Adrenal gland (tissue), 12 donors: ENCODE results near the gene MAGI2. TPM values are rescaled to one million over a fixed set of nuclear protein-coding genes. Genes with fewer than 3 reads are reported as not detected.

Source experiments
- DNase-seq, 7 donors: peaks; one replicate each; pipeline ENCODE4 v3.0.0-alpha.2; 2019 to 2020
- H3K27ac ChIP-seq, 5 donors: fragments of 200-600 bp; sonication (generic) in 4 of 5; 1 replicate in 3 of 5; 2 replicates in 2 of 5; pipeline versions ENCODE4 v1.5.1 to v1.8.0; 2016 to 2020; ENCODE audit warnings: mild to moderate bottlenecking in 1 of 5
- H3K27me3 ChIP-seq: fragments of 200-600 bp; 2 replicates; pipeline ENCODE4 v1.8.0; 2021
- H3K36me3 ChIP-seq, 2 donors: fragments of 200-600 bp; replicated peaks in 1 of 2; 1 replicate in 1 of 2; 2 replicates in 1 of 2; pipeline versions ENCODE4 v1.5.1 to v1.8.0; 2018 to 2022
- H3K4me1 ChIP-seq, 2 donors: fragments of 200-600 bp; replicated peaks in 1 of 2; 1 replicate in 1 of 2; 2 replicates in 1 of 2; pipeline versions ENCODE4 v1.5.1 to v1.8.0; 2018 to 2021
- H3K4me3 ChIP-seq, 4 donors: fragments of 200-600 bp; sonication (generic) in 3 of 4; one replicate each; pipeline ENCODE4 v1.5.1; 2016 to 2018
- H3K9me3 ChIP-seq, 3 donors: fragments of 200-600 bp; sonication (generic) in 1 of 3; replicated peaks in 1 of 3; 1 replicate in 2 of 3; 2 replicates in 1 of 3; pipeline versions ENCODE4 v1.5.1 to v1.8.0; 2016 to 2021
- POLR2A ChIP-seq, 2 donors: fragments of 450-650 bp; IDR thresholded peaks; one replicate each; pipeline ENCODE4 v1.6.1; 2017; ENCODE audit warnings: antibody characterized with exemption in 2 of 2, mild to moderate bottlenecking in 2 of 2, moderate library complexity in 1 of 2
- WGBS, 4 donors: extraction: QIAGEN DNeasy Blood & Tissue Kit in 2 of 4; methylation state at CpG; one replicate each; pipeline versions ENCODE4 v1.1.5 to v1.1.7; 2013 to 2017; 5-methylcytosine and 5-hydroxymethylcytosine counted together
- intact Hi-C, 2 donors: fragments of 100-400 bp; cut with DNase I; formaldehyde crosslinking; loops; one replicate each; pipeline versions ENCODE4 v1.14.1 to v1.15.0; 2022 to 2023
- polyA plus RNA-seq, 3 donors: library from polyadenylated mRNA; stranded (reverse); fragments of 200-250 nt in 2 of 3; fragments of 350-450 nt in 1 of 3; fragmentation: Illumina TruSeq in 1 of 3; extraction: RNeasy Lipid Tissue Mini Kit (QIAGEN cat#74804) in 1 of 3; gene quantifications; one replicate each; pipeline ENCODE4 v1.2.3, GENCODE V29; 2013 to 2014
- total RNA-seq, 9 donors: library from RNA; depleted of rRNA in 4 of 9; stranded (reverse); fragments of >200 nt in 4 of 9; fragments of 120-200 nt in 1 of 9; fragmentation: NEBNext Ultra II Directional in 1 of 9; extraction: Animal tissue kit (Norgen Biotek cat#: 25700) in 1 of 9; gene quantifications; one replicate each; pipeline versions ENCODE4 v1.1.0 to v1.2.4, GENCODE V29; 2013 to 2023
- TF ChIP-seq, protein P1 (sequence below), 6 experiments: fragments of 450-650 bp in 4 of 6; fragments of 200-600 bp in 2 of 6; sonication (generic) in 1 of 6; IDR thresholded peaks; 1 replicate in 5 of 6; 2 replicates in 1 of 6; pipeline versions ENCODE4 v1.5.1 to v1.8.0; 2016 to 2021; ENCODE audit warnings: antibody characterized with exemption in 6 of 6, mild to moderate bottlenecking in 2 of 6, moderate library complexity in 1 of 6
- donor health status: healthy with polysubstance abuse.
- donor health status: Bipolar disorder and iron deficiency.
- donor health status: DM: yes; HTN: yes; CAD: no.
- donor health status: DM: no; HTN: no; CAD: no.
- donor health status: DM: no; HTN: no; CAD: no.
- donor health status: DM: yes; HTN: yes; CAD: no.

The MAGI2 gene
- total and polyA plus RNA-seq, 12 donors = 3.2 to 37.1 (median 17.1) TPM

DNA sequence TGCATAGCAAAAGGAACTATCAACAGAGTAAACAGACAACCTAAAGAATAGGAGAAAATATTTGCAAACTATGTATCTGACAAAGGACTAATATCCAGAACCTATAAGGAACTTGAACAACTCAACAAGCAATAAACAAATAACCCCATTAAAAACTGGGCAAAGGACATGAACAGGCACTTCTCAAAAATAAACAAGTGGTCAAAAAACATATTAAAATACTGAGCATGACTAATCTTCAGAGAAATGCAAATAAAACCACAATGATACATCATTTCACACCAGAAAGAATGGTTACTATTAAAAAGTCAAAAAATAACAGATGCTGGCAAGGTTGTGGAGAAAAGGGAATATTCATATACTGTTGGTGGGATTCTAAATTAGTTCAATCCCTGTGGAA lies 17.1 kb downstream of the MAGI2 start:
- Histone ChIP-seq H3K4me3 (no peak overlapping the region), H3K4me1 (peaks cover 0 to 8% of the 10 kb centered on the region in 2 donors), H3K36me3 (no peaks in the 10 kb centered on the region), H3K27ac (no peak overlapping the region), H3K27me3 (no peaks in the 10 kb centered on the region), H3K9me3 (no peaks in the 10 kb centered on the region)
- intact Hi-C loops = no loop called here
- TF ChIP-seq POLR2A (IDR thresholded peaks at IDR 0.05) = no peak
- TF ChIP-seq, protein P1, sequence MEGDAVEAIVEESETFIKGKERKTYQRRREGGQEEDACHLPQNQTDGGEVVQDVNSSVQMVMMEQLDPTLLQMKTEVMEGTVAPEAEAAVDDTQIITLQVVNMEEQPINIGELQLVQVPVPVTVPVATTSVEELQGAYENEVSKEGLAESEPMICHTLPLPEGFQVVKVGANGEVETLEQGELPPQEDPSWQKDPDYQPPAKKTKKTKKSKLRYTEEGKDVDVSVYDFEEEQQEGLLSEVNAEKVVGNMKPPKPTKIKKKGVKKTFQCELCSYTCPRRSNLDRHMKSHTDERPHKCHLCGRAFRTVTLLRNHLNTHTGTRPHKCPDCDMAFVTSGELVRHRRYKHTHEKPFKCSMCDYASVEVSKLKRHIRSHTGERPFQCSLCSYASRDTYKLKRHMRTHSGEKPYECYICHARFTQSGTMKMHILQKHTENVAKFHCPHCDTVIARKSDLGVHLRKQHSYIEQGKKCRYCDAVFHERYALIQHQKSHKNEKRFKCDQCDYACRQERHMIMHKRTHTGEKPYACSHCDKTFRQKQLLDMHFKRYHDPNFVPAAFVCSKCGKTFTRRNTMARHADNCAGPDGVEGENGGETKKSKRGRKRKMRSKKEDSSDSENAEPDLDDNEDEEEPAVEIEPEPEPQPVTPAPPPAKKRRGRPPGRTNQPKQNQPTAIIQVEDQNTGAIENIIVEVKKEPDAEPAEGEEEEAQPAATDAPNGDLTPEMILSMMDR (IDR thresholded peaks at IDR 0.05) = no peak
- DNase-seq = no peak

DNA sequence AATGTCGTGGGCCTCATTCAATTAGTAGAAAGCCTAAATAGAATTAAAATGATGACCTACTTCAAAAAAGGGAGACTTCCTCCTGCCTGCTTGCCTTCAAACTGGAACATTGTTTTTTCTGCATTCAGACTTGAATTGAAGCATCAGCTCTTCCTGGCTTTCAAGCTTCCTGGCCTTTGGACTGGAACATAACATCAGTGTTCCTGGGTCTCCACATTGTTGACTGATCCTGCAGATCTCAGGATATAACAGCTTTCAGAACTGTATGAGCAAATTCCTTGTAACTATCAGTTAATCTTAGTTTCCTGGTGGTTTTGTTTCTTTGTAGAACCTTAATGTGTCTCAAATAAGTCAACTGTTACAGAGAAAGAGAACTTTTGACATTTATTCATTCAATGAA lies 18.6 kb downstream of the MAGI2 start:
- Histone ChIP-seq H3K27ac (no peak overlapping the region), H3K9me3 (no peaks in the 10 kb centered on the region), H3K27me3 (no peaks in the 10 kb centered on the region), H3K4me3 (no peak overlapping the region), H3K36me3 (no peaks in the 10 kb centered on the region), H3K4me1 (peaks cover 0 to 8% of the 10 kb centered on the region in 2 donors)
- intact Hi-C loops = no loop called here
- TF ChIP-seq POLR2A (IDR thresholded peaks at IDR 0.05) = no peak
- TF ChIP-seq, protein P1 (IDR thresholded peaks at IDR 0.05) = no peak
- WGBS, 4 donors = 0 to 32% (median 0%) methylated on average over 1 of the region's 1 CpG
- DNase-seq = no peak

DNA sequence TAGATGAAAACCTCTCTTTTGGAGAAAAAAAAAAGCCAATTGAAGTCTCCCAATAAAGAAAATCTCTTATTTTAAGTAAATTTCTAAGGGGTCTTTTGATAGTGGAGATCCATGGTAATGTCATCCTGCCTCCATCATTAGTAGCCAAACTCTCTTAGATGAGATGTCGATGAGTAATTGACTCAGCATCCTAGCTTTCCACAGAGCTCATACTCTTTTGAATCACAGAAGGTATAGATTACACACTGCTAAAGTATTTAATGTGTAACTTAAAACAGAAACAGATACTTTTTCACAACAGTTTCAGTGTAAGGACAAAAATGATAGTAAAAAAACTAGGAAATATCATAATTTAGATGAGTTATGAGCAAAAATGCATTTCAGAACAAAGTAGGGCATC lies 19.4 kb downstream of the MAGI2 start:
- Histone ChIP-seq H3K4me1 (peaks cover 0 to 8% of the 10 kb centered on the region in 2 donors), H3K4me3 (no peak overlapping the region), H3K27ac (no peak overlapping the region), H3K36me3 (no peaks in the 10 kb centered on the region), H3K27me3 (no peaks in the 10 kb centered on the region), H3K9me3 (no peaks in the 10 kb centered on the region)
- no peak for DNase-seq
- TF ChIP-seq, protein P1 (IDR thresholded peaks at IDR 0.05) = no peak
- TF ChIP-seq POLR2A (IDR thresholded peaks at IDR 0.05) = no peak
- intact Hi-C loops = no loop called here
- 95 to 100% (median 97%) methylated on average over 1 of the region's 1 CpG for whole genome bisulfite sequencing, 4 donors

DNA sequence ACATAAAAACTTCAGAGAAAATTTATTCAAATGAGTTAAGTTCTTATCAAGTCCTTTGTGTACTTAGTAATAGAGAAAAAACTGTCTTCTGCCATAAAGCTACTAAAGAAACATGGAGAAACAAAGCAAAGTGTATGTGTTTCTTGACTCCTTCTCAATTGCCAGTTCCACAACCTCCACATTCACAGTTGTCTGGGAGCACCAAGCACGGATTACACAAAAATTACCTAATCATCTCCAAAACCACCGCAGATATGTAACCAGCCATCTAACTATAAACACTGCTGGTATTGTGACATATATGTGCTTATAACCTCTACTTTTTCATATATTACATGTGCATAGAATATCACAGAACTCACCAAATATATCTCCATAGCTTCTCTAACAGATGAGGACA lies 23.1 kb downstream of the MAGI2 start:
- Histone ChIP-seq H3K27ac (no peak overlapping the region), H3K9me3 (no peaks in the 10 kb centered on the region), H3K4me3 (no peak overlapping the region), H3K4me1 (peaks cover 0 to 8% of the 10 kb centered on the region in 2 donors), H3K27me3 (no peaks in the 10 kb centered on the region), H3K36me3 (no peaks in the 10 kb centered on the region)
- intact Hi-C loops = no loop called here
- no peak for TF ChIP-seq POLR2A (IDR thresholded peaks at IDR 0.05)
- TF ChIP-seq, protein P1 (IDR thresholded peaks at IDR 0.05) = no peak
- WGBS, 4 donors = 87 to 95% (median 91%) methylated on average over 2 of the region's 2 CpGs
- DNase-seq = no peak
